ENCODE data around the gene ZBTB26. TPM values are rescaled to one million over a fixed set of nuclear protein-coding genes. Genes with fewer than 3 reads are reported as not detected.
"Not testable (repeated sequence)": the region's sequence is repeated elsewhere in the genome, so short reads cannot be mapped to it uniquely, and the experiment has no call there.

ZBTB26 gene
- polyA plus RNA-seq, 1 donor from 2014 or later, result 8.5 TPM

- Histone ChIP-seq H3K9me2 (ENCODE audit: insufficient read depth, low read length) (no peaks in the 10 kb centered on the region), H3K79me2 (replicated peaks; ENCODE audit: insufficient read depth, low read length) (no peaks in the 10 kb centered on the region), H3K36me3 (ENCODE audit: insufficient read depth, low read length) (peaks cover 2% of the 10 kb centered on the region), H3K4me3 (ENCODE audit: low read length) (no peak overlapping the region), H3K4me2 (ENCODE audit: low read length) (no peak overlapping the region), H3K27ac (ENCODE audit: low read length) (no peak overlapping the region), H3K9ac (ENCODE audit: low read length) (no peak overlapping the region), H4K20me1 (ENCODE audit: insufficient read depth) (no peaks in the 10 kb centered on the region), H2AFZ (ENCODE audit: low read depth, low read length) (no peak overlapping the region), H3K9me3 (ENCODE audit: low read length) (no peaks in the 10 kb centered on the region), H3F3A (ENCODE audit: insufficient read depth, low read length, poor library complexity, severe bottlenecking) (no peaks in the 10 kb centered on the region), H3K27me3 (ENCODE audit: insufficient read depth, low read depth, low read length) (no peaks in the 10 kb centered on the region)
- TF ChIP-seq, protein P1, sequence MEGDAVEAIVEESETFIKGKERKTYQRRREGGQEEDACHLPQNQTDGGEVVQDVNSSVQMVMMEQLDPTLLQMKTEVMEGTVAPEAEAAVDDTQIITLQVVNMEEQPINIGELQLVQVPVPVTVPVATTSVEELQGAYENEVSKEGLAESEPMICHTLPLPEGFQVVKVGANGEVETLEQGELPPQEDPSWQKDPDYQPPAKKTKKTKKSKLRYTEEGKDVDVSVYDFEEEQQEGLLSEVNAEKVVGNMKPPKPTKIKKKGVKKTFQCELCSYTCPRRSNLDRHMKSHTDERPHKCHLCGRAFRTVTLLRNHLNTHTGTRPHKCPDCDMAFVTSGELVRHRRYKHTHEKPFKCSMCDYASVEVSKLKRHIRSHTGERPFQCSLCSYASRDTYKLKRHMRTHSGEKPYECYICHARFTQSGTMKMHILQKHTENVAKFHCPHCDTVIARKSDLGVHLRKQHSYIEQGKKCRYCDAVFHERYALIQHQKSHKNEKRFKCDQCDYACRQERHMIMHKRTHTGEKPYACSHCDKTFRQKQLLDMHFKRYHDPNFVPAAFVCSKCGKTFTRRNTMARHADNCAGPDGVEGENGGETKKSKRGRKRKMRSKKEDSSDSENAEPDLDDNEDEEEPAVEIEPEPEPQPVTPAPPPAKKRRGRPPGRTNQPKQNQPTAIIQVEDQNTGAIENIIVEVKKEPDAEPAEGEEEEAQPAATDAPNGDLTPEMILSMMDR (IDR thresholded peaks at IDR 0.05; ENCODE audit: poor library complexity, severe bottlenecking), result no peak
These were observed 55.8 kb downstream of the ZBTB26 start for GRCh38 chr9:122875523-122875922.

DNA sequence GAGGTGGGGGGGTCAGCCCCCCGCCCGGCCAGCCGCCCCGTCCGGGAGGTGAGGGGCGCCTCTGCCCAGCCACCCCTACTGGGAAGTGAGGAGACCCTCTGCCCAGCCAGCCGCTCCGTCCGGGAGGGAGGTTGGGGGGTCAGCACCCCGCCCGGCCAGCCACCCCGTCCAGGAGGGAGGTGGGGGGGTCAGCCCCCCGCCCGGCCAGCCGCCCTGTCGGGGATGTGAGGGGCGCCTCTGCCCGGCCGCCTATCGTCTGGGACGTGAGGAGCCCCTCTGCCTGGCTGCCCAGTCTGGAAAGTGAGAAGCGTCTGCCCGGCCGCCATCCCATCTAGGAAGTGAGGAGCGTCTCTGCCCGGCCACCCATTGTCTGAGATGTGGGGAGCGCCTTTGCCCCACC, 64.0 kb downstream of the ZBTB26 start:
- H4K20me1 ChIP-seq (ENCODE audit: insufficient read depth); H3K27me3 ChIP-seq (ENCODE audit: insufficient read depth, low read depth, low read length); H3K27ac ChIP-seq (ENCODE audit: low read length); H3K79me2 ChIP-seq (replicated peaks; ENCODE audit: insufficient read depth, low read length); H2AFZ ChIP-seq (ENCODE audit: low read depth, low read length); H3K36me3 ChIP-seq (ENCODE audit: insufficient read depth, low read length); H3K4me2 ChIP-seq (ENCODE audit: low read length); H3K9me2 ChIP-seq (ENCODE audit: insufficient read depth, low read length); H3K4me3 ChIP-seq (ENCODE audit: low read length); H3F3A ChIP-seq (ENCODE audit: insufficient read depth, low read length, poor library complexity, severe bottlenecking); H3K9ac ChIP-seq (ENCODE audit: low read length); H3K9me3 ChIP-seq (ENCODE audit: low read length): not testable (repeated sequence)

DNA sequence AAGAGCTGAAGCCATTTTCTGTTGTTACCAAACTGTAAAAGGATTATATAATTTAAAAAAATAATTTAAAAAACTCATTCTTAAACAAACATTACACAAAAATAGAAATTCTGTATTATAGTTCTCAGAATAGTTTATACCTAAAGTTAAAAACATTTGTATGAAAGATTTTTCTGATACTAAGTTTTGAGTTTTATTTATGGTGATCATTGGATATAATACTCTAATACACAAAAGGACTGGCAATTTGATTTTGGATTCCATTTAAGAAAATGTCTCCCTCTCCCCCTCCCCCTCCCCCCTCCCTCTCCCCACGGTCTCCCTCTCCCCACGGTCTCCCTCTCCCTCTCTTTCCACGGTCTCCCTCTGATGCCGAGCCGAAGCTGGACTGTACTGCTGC, 65.2 kb downstream of the ZBTB26 start:
- no peaks in the 10 kb centered on the region for H3K79me2 ChIP-seq (replicated peaks; ENCODE audit: insufficient read depth, low read length)
- H3F3A ChIP-seq (ENCODE audit: insufficient read depth, low read length, poor library complexity, severe bottlenecking), result no peaks in the 10 kb centered on the region
- no peak overlapping the region for H3K27ac ChIP-seq (ENCODE audit: low read length)
- no peak overlapping the region for H2AFZ ChIP-seq (ENCODE audit: low read depth, low read length)
- H3K36me3 ChIP-seq (ENCODE audit: insufficient read depth, low read length), result no peaks in the 10 kb centered on the region
- H3K27me3 ChIP-seq (ENCODE audit: insufficient read depth, low read depth, low read length), result no peaks in the 10 kb centered on the region
- no peak overlapping the region for H3K9ac ChIP-seq (ENCODE audit: low read length)
- H3K9me3 ChIP-seq (ENCODE audit: low read length), result no peaks in the 10 kb centered on the region
- no peaks in the 10 kb centered on the region for H3K9me2 ChIP-seq (ENCODE audit: insufficient read depth, low read length)
- no peaks in the 10 kb centered on the region for H4K20me1 ChIP-seq (ENCODE audit: insufficient read depth)
- no peak overlapping the region for H3K4me2 ChIP-seq (ENCODE audit: low read length)
- H3K4me3 ChIP-seq (ENCODE audit: low read length), result no peak overlapping the region
- no peak for TF ChIP-seq POLR2AphosphoS5 (IDR thresholded peaks at IDR 0.05)
- TF ChIP-seq, protein P1 (IDR thresholded peaks at IDR 0.05; ENCODE audit: poor library complexity, severe bottlenecking), result no peak
- TF ChIP-seq SMC3 (conservative IDR thresholded peaks at IDR 0.05; ENCODE audit: poor library complexity), result no peak
- no peak for TF ChIP-seq REST (IDR thresholded peaks at IDR 0.05; ENCODE audit: borderline replicate concordance)
- no peak for TF ChIP-seq EP300 (conservative IDR thresholded peaks at IDR 0.05; ENCODE audit: poor library complexity, severe bottlenecking)
- no peak for TF ChIP-seq TAF1 (IDR thresholded peaks at IDR 0.05; ENCODE audit: low read depth)
- TF ChIP-seq EZH2 (IDR thresholded peaks at IDR 0.05; ENCODE audit: borderline replicate concordance, insufficient read depth, low read length, poor library complexity, severe bottlenecking), result no peak
- no peak for TF ChIP-seq MXI1 (conservative IDR thresholded peaks at IDR 0.05; ENCODE audit: poor library complexity, severe bottlenecking)
- no peak for TF ChIP-seq RAD21 (conservative IDR thresholded peaks at IDR 0.05)

Data from neural cell (in vitro differentiated cells).